IMR-90 (cell line): Measurements from ENCODE around the gene SEC14L1. TPM values are rescaled to one million over a fixed set of nuclear protein-coding genes. Genes with fewer than 3 reads are reported as not detected.

Experiments
- ATAC-seq: fragments of 200-7000 bp; cut with Tn5 transposase; 2 replicates; pipeline ENCODE4 v1.9.1; 2020; ENCODE audit warnings: low read depth, mild to moderate bottlenecking, moderate library complexity
- BruUV-seq: library from RNA; stranded (reverse); fragments of 400-500 nt; replicated peaks from 2 replicates; lab custom pipeline; 2021; lab: Mats Ljungman, UMichigan
- CTCF ChIA-PET: fragments of 300-600 bp; formaldehyde crosslinking; extraction: SDS; loops from one replicate; lab custom pipeline; 2021; ENCODE audit warnings: antibody characterized with exemption; lab: Yijun Ruan, JAX
- POLR2A ChIA-PET: fragments of 300-600 bp; sonication (Branson Sonifier 250); formaldehyde crosslinking; loops from one replicate; lab custom pipeline; 2022; ENCODE audit warnings: antibody characterized with exemption; ENCODE audit not compliant: unreplicated experiment; lab: Charles Lee
- DNase-seq: peaks from one replicate; pipeline ENCODE4 v3.0.0; 2013
- H2AFZ ChIP-seq: replicated peaks from 2 replicates; pipeline ENCODE3; 2013; ENCODE audit warnings: low read length, mild to moderate bottlenecking; ENCODE audit not compliant: poor library complexity
- H2AK5ac ChIP-seq: 2 replicates; pipeline ENCODE4 v1.6.1; 2013; ENCODE audit warnings: low read depth, low read length, inconsistent platforms
- H2AK9ac ChIP-seq: replicated peaks from 2 replicates; pipeline ENCODE3; 2013; ENCODE audit warnings: mild to moderate bottlenecking, low read depth, low read length, moderate library complexity; ENCODE audit not compliant: poor library complexity
- H2BK120ac ChIP-seq: 2 replicates; pipeline ENCODE4 v1.6.1; 2013; ENCODE audit warnings: low read depth, low read length, inconsistent platforms
- H2BK15ac ChIP-seq: 3 replicates; pipeline ENCODE4 v1.6.1; 2013; ENCODE audit warnings: low read depth, low read length, inconsistent platforms
- H2BK20ac ChIP-seq: 2 replicates; pipeline ENCODE4 v1.6.1; 2013; ENCODE audit warnings: low read depth, mild to moderate bottlenecking, inconsistent platforms, low read length, moderate library complexity
- H2BK5ac ChIP-seq: 2 replicates; pipeline ENCODE4 v1.6.1; 2013; ENCODE audit warnings: mild to moderate bottlenecking, low read depth, low read length, inconsistent platforms; ENCODE audit not compliant: poor library complexity, severe bottlenecking
- H3K14ac ChIP-seq: replicated peaks from 2 replicates; pipeline ENCODE4 v1.6.1; 2013; ENCODE audit warnings: low read depth, low read length, inconsistent platforms
- H3K18ac ChIP-seq: 2 replicates; pipeline ENCODE4 v1.6.1; 2013; ENCODE audit warnings: low read depth, low read length, control low read depth
- H3K23ac ChIP-seq: 2 replicates; pipeline ENCODE4 v1.6.1; 2013; ENCODE audit warnings: low read depth, low read length, inconsistent platforms
- H3K27ac ChIP-seq: 2 replicates; pipeline ENCODE4 v1.5.1; 2013; ENCODE audit warnings: mild to moderate bottlenecking, control low read depth, low read length; ENCODE audit not compliant: insufficient read depth
- H3K27me3 ChIP-seq: 2 replicates; pipeline ENCODE4 v1.6.1; 2013; ENCODE audit warnings: low read length; ENCODE audit not compliant: control insufficient read depth, insufficient read depth
- H3K36me3 ChIP-seq: 2 replicates; pipeline ENCODE4 v1.6.1; 2013; ENCODE audit warnings: low read length, mixed read lengths; ENCODE audit not compliant: control insufficient read depth, insufficient read depth
- H3K4ac ChIP-seq: 2 replicates; pipeline ENCODE4 v1.6.1; 2013; ENCODE audit warnings: low read depth, low read length, inconsistent platforms
- H3K4me1 ChIP-seq: 2 replicates; pipeline ENCODE4 v1.6.1; 2013; ENCODE audit warnings: low read length, mixed read lengths; ENCODE audit not compliant: control insufficient read depth, insufficient read depth
- H3K4me2 ChIP-seq: 2 replicates; pipeline ENCODE4 v1.6.1; 2013; ENCODE audit warnings: low read depth, mild to moderate bottlenecking, control low read depth, low read length, moderate library complexity
- H3K4me3 ChIP-seq: 2 replicates; pipeline ENCODE4 v1.5.1; 2013; ENCODE audit warnings: low read depth, mild to moderate bottlenecking, control low read depth, low read length, moderate library complexity; ENCODE audit not compliant: insufficient read depth
- H3K56ac ChIP-seq: 2 replicates; pipeline ENCODE4 v1.6.1; 2013; ENCODE audit warnings: low read length, inconsistent platforms; ENCODE audit not compliant: insufficient read depth; ENCODE audit errors: extremely low read depth
- H3K79me1 ChIP-seq, 2 experiments: 2 replicates each; pipeline ENCODE4 v1.6.1; 2013; ENCODE audit warnings: low read length in 2 of 2, inconsistent platforms in 1 of 2, low read depth in 1 of 2
- H3K9ac ChIP-seq: 2 replicates; pipeline ENCODE4 v1.6.1; 2013; ENCODE audit warnings: low read depth, low read length, control low read depth
- H3K9me1 ChIP-seq: 2 replicates; pipeline ENCODE4 v1.6.1; 2013; ENCODE audit warnings: low read length, inconsistent platforms; ENCODE audit not compliant: insufficient read depth
- H3K9me3 ChIP-seq: 2 replicates; pipeline ENCODE4 v1.6.1; 2013; ENCODE audit warnings: low read length; ENCODE audit not compliant: control insufficient read depth, insufficient read depth
- H4K20me1 ChIP-seq: 2 replicates; pipeline ENCODE4 v1.6.1; 2013; ENCODE audit warnings: low read length, inconsistent platforms; ENCODE audit not compliant: insufficient read depth
- H4K5ac ChIP-seq: 2 replicates; pipeline ENCODE4 v1.6.1; 2013; ENCODE audit warnings: mild to moderate bottlenecking, low read depth, low read length, control low read depth
- H4K8ac ChIP-seq, 2 experiments: 2 replicates each; pipeline ENCODE4 v1.6.1; 2013; ENCODE audit warnings: low read depth in 2 of 2, low read length in 2 of 2, control low read depth in 1 of 2, inconsistent platforms in 1 of 2
- H4K91ac ChIP-seq: 2 replicates; pipeline ENCODE4 v1.6.1; 2013; ENCODE audit warnings: low read depth, low read length, inconsistent platforms; ENCODE audit not compliant: insufficient read depth
- BHLHE40 ChIP-seq: fragments of 150-350 bp; IDR thresholded peaks from 2 replicates; pipeline ENCODE4 v1.6.1; 2016; ENCODE audit warnings: mild to moderate bottlenecking, low read depth, low read length
- CEBPB ChIP-seq: IDR thresholded peaks from 2 replicates; pipeline ENCODE4 v1.6.1; 2012; ENCODE audit warnings: low read depth, low read length, improper control_type of control experiment
- CHD1 ChIP-seq: IDR thresholded peaks from 2 replicates; pipeline ENCODE4 v1.6.1; 2012; ENCODE audit warnings: low read depth, low read length, improper control_type of control experiment
- FOS ChIP-seq: fragments of 150-350 bp; IDR thresholded peaks from 2 replicates; pipeline ENCODE4 v1.6.1; 2016; ENCODE audit warnings: low read depth, low read length
- MAFK ChIP-seq: IDR thresholded peaks from 2 replicates; pipeline ENCODE4 v1.6.1; 2012; ENCODE audit warnings: low read depth, low read length, improper control_type of control experiment
- MAZ ChIP-seq: IDR thresholded peaks from 2 replicates; pipeline ENCODE4 v1.6.1; 2012; ENCODE audit warnings: low read depth, mild to moderate bottlenecking, low read length, improper control_type of control experiment, moderate library complexity, borderline replicate concordance
- MXI1 ChIP-seq: IDR thresholded peaks from 2 replicates; pipeline ENCODE4 v1.6.1; 2012; ENCODE audit warnings: low read depth, mild to moderate bottlenecking, low read length, moderate library complexity, borderline replicate concordance
- NFE2L2 ChIP-seq: fragments of 150-350 bp; IDR thresholded peaks from 2 replicates; pipeline ENCODE4 v1.6.1; 2016; ENCODE audit warnings: low read depth, mild to moderate bottlenecking, low read length
- POLR2A ChIP-seq: IDR thresholded peaks from 2 replicates; pipeline ENCODE4 v1.6.1; 2012; ENCODE audit warnings: mild to moderate bottlenecking, low read depth, low read length
- RAD21 ChIP-seq: IDR thresholded peaks from 2 replicates; pipeline ENCODE4 v1.6.1; 2012; ENCODE audit warnings: low read length, improper control_type of control experiment
- RCOR1 ChIP-seq: IDR thresholded peaks from 2 replicates; pipeline ENCODE4 v1.6.1; 2012; ENCODE audit warnings: mild to moderate bottlenecking, low read length, improper control_type of control experiment; ENCODE audit not compliant: insufficient replicate concordance
- RFX5 ChIP-seq: IDR thresholded peaks from 2 replicates; pipeline ENCODE4 v1.8.0; 2012; ENCODE audit warnings: low read depth, mild to moderate bottlenecking, low read length, moderate library complexity
- SMC3 ChIP-seq: fragments of 150-350 bp; IDR thresholded peaks from 2 replicates; pipeline ENCODE4 v1.6.1; 2016; ENCODE audit warnings: low read depth, mild to moderate bottlenecking, antibody characterized with exemption, low read length, moderate library complexity
- WGBS, 2 experiments: methylation state at CpG; one replicate each; pipeline versions ENCODE4 v1.1.5 to v1.1.7; 2013; ENCODE audit warnings: missing lambda C conversion rate in 2 of 2; ENCODE audit not compliant: insufficient read length in 1 of 2; ENCODE audit errors: extremely low coverage in 2 of 2; 5-methylcytosine and 5-hydroxymethylcytosine counted together
- dilution Hi-C: fragments of 300-500 bp; cut with HindIII; formaldehyde crosslinking; loops from one replicate; pipeline ENCODE4 v1.14.3; 2018; ENCODE audit warnings: low sequenced_read_pairs; ENCODE audit not compliant: unreplicated experiment
- in situ Hi-C: fragments of 300-500 bp; cut with MboI; formaldehyde crosslinking; loops from 3 replicates; pipeline ENCODE4 v1.14.3; 2019; ENCODE audit warnings: low sequenced_read_pairs, inconsistent platforms, mixed read lengths
- intact Hi-C: fragments of 100-400 bp; cut with micrococcal nuclease; formaldehyde crosslinking; loops from 2 replicates; pipeline ENCODE4 v1.10.0; 2022
- polyA plus RNA-seq, 3 experiments: library from polyadenylated mRNA; depleted of rRNA; stranded (reverse); fragments of >200 nt; gene quantifications; 2 replicates each; pipeline ENCODE4 v1.2.3, GENCODE V29; 2012; ENCODE audit warnings: low replicate concordance in 1 of 3
- total RNA-seq: library from RNA; depleted of rRNA; stranded (reverse); fragments of >200 nt; gene quantifications from 2 replicates; pipeline ENCODE4 v1.2.3, GENCODE V29; 2012
- TF ChIP-seq, protein P1 (sequence below): fragments of 150-350 bp; IDR thresholded peaks from 2 replicates; pipeline ENCODE4 v1.6.1; 2016; ENCODE audit warnings: low read depth, mild to moderate bottlenecking, low read length, moderate library complexity, borderline replicate concordance
- TF ChIP-seq, protein P2 (sequence below): conservative IDR thresholded peaks from 2 replicates; pipeline ENCODE4 v1.5.1; 2012; ENCODE audit warnings: mild to moderate bottlenecking, low read depth, low read length, improper control_type of control experiment
- TF ChIP-seq, protein P3 (sequence below): fragments of 150-350 bp; IDR thresholded peaks from 2 replicates; pipeline ENCODE4 v1.6.1; 2017; ENCODE audit warnings: mild to moderate bottlenecking, antibody characterized with exemption, low read length, low read depth

The SEC14L1 gene
- total and polyA plus RNA-seq, 2 of the 4 experiments (the other 2 are of a cell fraction): 24.9 to 35.8 TPM

DNA sequence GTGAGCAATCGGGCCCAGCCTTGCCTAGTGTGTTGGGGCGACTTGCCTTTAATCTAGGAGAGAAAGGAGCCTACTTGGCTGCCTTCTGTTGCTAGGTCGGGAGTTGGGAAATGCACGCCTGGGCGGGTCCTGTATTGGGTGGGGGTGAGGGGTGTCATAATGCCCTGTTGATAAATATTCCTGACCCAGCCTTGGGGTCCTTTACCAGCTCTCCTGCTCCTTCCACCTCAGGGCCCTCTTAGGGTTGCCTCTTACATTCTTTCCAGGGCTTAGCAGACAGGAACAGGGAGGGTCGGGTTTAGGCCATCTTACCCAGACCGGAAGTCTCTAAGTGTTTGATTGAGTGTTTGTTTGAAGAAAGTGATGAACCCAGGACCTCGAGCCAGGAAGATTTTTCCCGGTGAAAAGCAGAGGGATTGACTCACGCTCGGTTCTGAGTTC lies 112.9 kb downstream of the SEC14L1 start:
- peak; percentile 63 for ATAC-seq
- no peak overlapping the region for H3K4me3 ChIP-seq
- BruUV-seq: no TSS peak

More for the DNA sequence above, 112.9 kb downstream of the SEC14L1 start:
- dilution Hi-C loops: no loop called here
- Histone ChIP-seq H4K5ac (peak overlapping the region; percentile 50), H3K27me3 (no peaks in the 10 kb centered on the region), H4K91ac (peak overlapping the region; percentile 87), H2AK5ac (peak overlapping the region; percentile 98), H3K79me1 (peaks cover 3% of the 10 kb centered on the region in 2 experiments; a peak in 2 of 4 replicates), H3K9ac (no peak overlapping the region), H2BK120ac (peak overlapping the region; percentile 96), H3K4me1 (peaks cover 29% of the 10 kb centered on the region), H3K14ac (peak overlapping the region; percentile 70), H4K8ac (peak overlapping the region; percentile 81 to 95), H3K18ac (peak overlapping the region; percentile 55), H3K4ac (peak overlapping the region; percentile 88), H3K9me1 (peaks cover 17% of the 10 kb centered on the region), H2AK9ac (no peak overlapping the region), H3K56ac (0 out of 2 replicates have a peak overlapping the region, but pooled peaks have one; percentile 24), H2BK5ac (peak overlapping the region; percentile 82), H2BK15ac (peak overlapping the region; percentile 82; the same call in 2 of the 3 replicates), H4K20me1 (no peaks in the 10 kb centered on the region), H3K9me3 (no peaks in the 10 kb centered on the region), H3K23ac (peak overlapping the region; percentile 1; the same call in 1 of the 2 replicates), H3K27ac (peak overlapping the region; percentile 48), H2BK20ac (peak overlapping the region; percentile 86), H3K36me3 (no peaks in the 10 kb centered on the region), H3K4me2 (no peak overlapping the region), H2AFZ (peak overlapping the region; percentile 3)
- intact Hi-C loops: loop anchor here (1.0 to 2.0 kb wide), 2 partner anchors 33 to 72 kb away; no protein-coding TSS in a partner anchor
- in situ Hi-C loops: no loop called here
- ChIA-PET POLR2A (no interaction called here), CTCF (interaction anchor here (0.6 kb wide), 1 partner anchor 242 kb away, joined by 3 read pairs; no protein-coding TSS in a partner anchor)
- peak; percentile 81 for DNase-seq
- WGBS, 2 experiments: 0% methylated on average over 3 of the region's 11 CpGs; no CpG with 5 or more reads in 1 of the 2 experiments
- TF ChIP-seq CEBPB (no peak), RCOR1 (no peak), MXI1 (no peak), RFX5 (no peak), RAD21 (no peak), SMC3 (no peak), POLR2A (no peak), FOS (no peak), CHD1 (no peak), NFE2L2 (no peak), MAFK (no peak), MAZ (no peak), BHLHE40 (no peak)
- TF ChIP-seq, protein P1, sequence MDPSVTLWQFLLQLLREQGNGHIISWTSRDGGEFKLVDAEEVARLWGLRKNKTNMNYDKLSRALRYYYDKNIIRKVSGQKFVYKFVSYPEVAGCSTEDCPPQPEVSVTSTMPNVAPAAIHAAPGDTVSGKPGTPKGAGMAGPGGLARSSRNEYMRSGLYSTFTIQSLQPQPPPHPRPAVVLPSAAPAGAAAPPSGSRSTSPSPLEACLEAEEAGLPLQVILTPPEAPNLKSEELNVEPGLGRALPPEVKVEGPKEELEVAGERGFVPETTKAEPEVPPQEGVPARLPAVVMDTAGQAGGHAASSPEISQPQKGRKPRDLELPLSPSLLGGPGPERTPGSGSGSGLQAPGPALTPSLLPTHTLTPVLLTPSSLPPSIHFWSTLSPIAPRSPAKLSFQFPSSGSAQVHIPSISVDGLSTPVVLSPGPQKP: no peak
- TF ChIP-seq, protein P2, sequence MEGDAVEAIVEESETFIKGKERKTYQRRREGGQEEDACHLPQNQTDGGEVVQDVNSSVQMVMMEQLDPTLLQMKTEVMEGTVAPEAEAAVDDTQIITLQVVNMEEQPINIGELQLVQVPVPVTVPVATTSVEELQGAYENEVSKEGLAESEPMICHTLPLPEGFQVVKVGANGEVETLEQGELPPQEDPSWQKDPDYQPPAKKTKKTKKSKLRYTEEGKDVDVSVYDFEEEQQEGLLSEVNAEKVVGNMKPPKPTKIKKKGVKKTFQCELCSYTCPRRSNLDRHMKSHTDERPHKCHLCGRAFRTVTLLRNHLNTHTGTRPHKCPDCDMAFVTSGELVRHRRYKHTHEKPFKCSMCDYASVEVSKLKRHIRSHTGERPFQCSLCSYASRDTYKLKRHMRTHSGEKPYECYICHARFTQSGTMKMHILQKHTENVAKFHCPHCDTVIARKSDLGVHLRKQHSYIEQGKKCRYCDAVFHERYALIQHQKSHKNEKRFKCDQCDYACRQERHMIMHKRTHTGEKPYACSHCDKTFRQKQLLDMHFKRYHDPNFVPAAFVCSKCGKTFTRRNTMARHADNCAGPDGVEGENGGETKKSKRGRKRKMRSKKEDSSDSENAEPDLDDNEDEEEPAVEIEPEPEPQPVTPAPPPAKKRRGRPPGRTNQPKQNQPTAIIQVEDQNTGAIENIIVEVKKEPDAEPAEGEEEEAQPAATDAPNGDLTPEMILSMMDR: no peak
- TF ChIP-seq, protein P3, sequence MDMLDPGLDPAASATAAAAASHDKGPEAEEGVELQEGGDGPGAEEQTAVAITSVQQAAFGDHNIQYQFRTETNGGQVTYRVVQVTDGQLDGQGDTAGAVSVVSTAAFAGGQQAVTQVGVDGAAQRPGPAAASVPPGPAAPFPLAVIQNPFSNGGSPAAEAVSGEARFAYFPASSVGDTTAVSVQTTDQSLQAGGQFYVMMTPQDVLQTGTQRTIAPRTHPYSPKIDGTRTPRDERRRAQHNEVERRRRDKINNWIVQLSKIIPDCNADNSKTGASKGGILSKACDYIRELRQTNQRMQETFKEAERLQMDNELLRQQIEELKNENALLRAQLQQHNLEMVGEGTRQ: no peak
